ENCODE measurements around the gene PRKAA1. TPM values are rescaled to one million over a fixed set of nuclear protein-coding genes. Genes with fewer than 3 reads are reported as not detected.

Gene PRKAA1
- total and polyA plus RNA-seq, 2 of the 13 experiments (the other 11 are each of a cell fraction or from before 2014, with no cell fraction given): 36.6 to 58.0 TPM

DNA sequence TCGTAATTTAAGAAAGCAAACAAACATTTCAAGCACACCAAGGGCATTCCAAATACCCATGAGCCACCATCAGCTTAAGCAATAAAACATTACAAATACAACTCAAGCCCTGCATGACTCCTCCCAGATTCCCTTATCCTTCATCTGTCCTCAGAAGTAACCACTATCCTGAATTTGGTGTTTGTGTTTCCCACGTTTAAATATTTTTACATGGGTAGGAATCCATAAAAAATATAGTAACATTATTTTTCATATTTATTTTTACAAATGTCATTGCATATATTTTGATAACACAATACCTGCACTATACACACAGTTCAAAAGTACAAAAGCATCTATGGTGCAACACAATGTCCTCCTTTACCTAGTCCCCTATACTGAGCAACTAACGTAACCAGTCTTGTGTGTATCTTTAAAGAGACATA lies 6.4 kb downstream of the PRKAA1 start (continued):
- TF ChIP-seq, protein P1, sequence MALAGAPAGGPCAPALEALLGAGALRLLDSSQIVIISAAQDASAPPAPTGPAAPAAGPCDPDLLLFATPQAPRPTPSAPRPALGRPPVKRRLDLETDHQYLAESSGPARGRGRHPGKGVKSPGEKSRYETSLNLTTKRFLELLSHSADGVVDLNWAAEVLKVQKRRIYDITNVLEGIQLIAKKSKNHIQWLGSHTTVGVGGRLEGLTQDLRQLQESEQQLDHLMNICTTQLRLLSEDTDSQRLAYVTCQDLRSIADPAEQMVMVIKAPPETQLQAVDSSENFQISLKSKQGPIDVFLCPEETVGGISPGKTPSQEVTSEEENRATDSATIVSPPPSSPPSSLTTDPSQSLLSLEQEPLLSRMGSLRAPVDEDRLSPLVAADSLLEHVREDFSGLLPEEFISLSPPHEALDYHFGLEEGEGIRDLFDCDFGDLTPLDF (CRISPR knock-in tag; IDR thresholded peaks at IDR 0.05): no peak
- TF ChIP-seq PAX8 (CRISPR knock-in tag; IDR thresholded peaks at IDR 0.05; ENCODE audit: borderline replicate concordance): no peak
- TF ChIP-seq, protein P2, sequence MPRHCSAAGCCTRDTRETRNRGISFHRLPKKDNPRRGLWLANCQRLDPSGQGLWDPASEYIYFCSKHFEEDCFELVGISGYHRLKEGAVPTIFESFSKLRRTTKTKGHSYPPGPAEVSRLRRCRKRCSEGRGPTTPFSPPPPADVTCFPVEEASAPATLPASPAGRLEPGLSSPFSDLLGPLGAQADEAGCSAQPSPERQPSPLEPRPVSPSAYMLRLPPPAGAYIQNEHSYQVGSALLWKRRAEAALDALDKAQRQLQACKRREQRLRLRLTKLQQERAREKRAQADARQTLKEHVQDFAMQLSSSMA (CRISPR knock-in tag; IDR thresholded peaks at IDR 0.05): no peak
- TF ChIP-seq, protein P3, sequence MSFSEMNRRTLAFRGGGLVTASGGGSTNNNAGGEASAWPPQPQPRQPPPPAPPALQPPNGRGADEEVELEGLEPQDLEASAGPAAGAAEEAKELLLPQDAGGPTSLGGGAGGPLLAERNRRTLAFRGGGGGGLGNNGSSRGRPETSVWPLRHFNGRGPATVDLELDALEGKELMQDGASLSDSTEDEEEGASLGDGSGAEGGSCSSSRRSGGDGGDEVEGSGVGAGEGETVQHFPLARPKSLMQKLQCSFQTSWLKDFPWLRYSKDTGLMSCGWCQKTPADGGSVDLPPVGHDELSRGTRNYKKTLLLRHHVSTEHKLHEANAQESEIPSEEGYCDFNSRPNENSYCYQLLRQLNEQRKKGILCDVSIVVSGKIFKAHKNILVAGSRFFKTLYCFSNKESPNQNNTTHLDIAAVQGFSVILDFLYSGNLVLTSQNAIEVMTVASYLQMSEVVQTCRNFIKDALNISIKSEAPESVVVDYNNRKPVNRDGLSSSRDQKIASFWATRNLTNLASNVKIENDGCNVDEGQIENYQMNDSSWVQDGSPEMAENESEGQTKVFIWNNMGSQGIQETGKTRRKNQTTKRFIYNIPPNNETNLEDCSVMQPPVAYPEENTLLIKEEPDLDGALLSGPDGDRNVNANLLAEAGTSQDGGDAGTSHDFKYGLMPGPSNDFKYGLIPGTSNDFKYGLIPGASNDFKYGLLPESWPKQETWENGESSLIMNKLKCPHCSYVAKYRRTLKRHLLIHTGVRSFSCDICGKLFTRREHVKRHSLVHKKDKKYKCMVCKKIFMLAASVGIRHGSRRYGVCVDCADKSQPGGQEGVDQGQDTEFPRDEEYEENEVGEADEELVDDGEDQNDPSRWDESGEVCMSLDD (CRISPR knock-in tag; IDR thresholded peaks at IDR 0.05; ENCODE audit: borderline replicate concordance): no peak
- TF ChIP-seq ZNF83 (CRISPR knock-in tag; IDR thresholded peaks at IDR 0.05; ENCODE audit: borderline replicate concordance): no peak
- TF ChIP-seq ZNF17 (CRISPR knock-in tag; IDR thresholded peaks at IDR 0.05): no peak
- 0 out of 2 replicates have a peak, but pooled peaks have one; percentile 7 for TF ChIP-seq HNF4G (IDR thresholded peaks at IDR 0.05; ENCODE audit: borderline replicate concordance, low read depth, low read length)
- TF ChIP-seq HNF4G (CRISPR knock-in tag; IDR thresholded peaks at IDR 0.05; ENCODE audit: borderline replicate concordance, low read depth): no peak
- TF ChIP-seq ZMAT3 (CRISPR knock-in tag; conservative IDR thresholded peaks at IDR 0.05): no peak
- TF ChIP-seq DMAP1 (CRISPR knock-in tag; IDR thresholded peaks at IDR 0.05): no peak
- TF ChIP-seq CREB1 (IDR thresholded peaks at IDR 0.05): no peak
- no peak for TF ChIP-seq CREB1 (CRISPR knock-in tag; IDR thresholded peaks at IDR 0.05)
- no peak for TF ChIP-seq ZSCAN29 (CRISPR knock-in tag; conservative IDR thresholded peaks at IDR 0.05)
- peak; percentile 77 for TF ChIP-seq CEBPG (CRISPR knock-in tag; IDR thresholded peaks at IDR 0.05)
- no peak for TF ChIP-seq PCBP2 (optimal IDR thresholded peaks at IDR 0.05; ENCODE audit: low read depth, low read length, poor library complexity, severe bottlenecking)
- no peak for TF ChIP-seq MATR3 (CRISPR knock-in tag; IDR thresholded peaks at IDR 0.05)
- no peak for TF ChIP-seq CENPT (CRISPR knock-in tag; IDR thresholded peaks at IDR 0.05; ENCODE audit: low read depth)
- TF ChIP-seq, protein P4, sequence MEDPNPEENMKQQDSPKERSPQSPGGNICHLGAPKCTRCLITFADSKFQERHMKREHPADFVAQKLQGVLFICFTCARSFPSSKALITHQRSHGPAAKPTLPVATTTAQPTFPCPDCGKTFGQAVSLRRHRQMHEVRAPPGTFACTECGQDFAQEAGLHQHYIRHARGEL (CRISPR knock-in tag; IDR thresholded peaks at IDR 0.05): no peak
- TF ChIP-seq SNAI1 (CRISPR knock-in tag; IDR thresholded peaks at IDR 0.05; ENCODE audit: borderline replicate concordance): no peak
- no peak for TF ChIP-seq HNRNPL (IDR thresholded peaks at IDR 0.05; ENCODE audit: low read depth, low read length)
- TF ChIP-seq RAD21 (CRISPR knock-in tag; IDR thresholded peaks at IDR 0.05): no peak
- TF ChIP-seq, protein P5, sequence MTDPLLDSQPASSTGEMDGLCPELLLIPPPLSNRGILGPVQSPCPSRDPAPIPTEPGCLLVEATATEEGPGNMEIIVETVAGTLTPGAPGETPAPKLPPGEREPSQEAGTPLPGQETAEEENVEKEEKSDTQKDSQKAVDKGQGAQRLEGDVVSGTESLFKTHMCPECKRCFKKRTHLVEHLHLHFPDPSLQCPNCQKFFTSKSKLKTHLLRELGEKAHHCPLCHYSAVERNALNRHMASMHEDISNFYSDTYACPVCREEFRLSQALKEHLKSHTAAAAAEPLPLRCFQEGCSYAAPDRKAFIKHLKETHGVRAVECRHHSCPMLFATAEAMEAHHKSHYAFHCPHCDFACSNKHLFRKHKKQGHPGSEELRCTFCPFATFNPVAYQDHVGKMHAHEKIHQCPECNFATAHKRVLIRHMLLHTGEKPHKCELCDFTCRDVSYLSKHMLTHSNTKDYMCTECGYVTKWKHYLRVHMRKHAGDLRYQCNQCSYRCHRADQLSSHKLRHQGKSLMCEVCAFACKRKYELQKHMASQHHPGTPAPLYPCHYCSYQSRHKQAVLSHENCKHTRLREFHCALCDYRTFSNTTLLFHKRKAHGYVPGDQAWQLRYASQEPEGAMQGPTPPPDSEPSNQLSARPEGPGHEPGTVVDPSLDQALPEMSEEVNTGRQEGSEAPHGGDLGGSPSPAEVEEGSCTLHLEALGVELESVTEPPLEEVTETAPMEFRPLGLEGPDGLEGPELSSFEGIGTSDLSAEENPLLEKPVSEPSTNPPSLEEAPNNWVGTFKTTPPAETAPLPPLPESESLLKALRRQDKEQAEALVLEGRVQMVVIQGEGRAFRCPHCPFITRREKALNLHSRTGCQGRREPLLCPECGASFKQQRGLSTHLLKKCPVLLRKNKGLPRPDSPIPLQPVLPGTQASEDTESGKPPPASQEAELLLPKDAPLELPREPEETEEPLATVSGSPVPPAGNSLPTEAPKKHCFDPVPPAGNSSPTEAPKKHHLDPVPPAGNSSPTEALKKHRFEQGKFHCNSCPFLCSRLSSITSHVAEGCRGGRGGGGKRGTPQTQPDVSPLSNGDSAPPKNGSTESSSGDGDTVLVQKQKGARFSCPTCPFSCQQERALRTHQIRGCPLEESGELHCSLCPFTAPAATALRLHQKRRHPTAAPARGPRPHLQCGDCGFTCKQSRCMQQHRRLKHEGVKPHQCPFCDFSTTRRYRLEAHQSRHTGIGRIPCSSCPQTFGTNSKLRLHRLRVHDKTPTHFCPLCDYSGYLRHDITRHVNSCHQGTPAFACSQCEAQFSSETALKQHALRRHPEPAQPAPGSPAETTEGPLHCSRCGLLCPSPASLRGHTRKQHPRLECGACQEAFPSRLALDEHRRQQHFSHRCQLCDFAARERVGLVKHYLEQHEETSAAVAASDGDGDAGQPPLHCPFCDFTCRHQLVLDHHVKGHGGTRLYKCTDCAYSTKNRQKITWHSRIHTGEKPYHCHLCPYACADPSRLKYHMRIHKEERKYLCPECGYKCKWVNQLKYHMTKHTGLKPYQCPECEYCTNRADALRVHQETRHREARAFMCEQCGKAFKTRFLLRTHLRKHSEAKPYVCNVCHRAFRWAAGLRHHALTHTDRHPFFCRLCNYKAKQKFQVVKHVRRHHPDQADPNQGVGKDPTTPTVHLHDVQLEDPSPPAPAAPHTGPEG (CRISPR knock-in tag; IDR thresholded peaks at IDR 0.05): no peak

All from HepG2 (cell line).